ENCODE data around the gene HEXD.

DNA sequence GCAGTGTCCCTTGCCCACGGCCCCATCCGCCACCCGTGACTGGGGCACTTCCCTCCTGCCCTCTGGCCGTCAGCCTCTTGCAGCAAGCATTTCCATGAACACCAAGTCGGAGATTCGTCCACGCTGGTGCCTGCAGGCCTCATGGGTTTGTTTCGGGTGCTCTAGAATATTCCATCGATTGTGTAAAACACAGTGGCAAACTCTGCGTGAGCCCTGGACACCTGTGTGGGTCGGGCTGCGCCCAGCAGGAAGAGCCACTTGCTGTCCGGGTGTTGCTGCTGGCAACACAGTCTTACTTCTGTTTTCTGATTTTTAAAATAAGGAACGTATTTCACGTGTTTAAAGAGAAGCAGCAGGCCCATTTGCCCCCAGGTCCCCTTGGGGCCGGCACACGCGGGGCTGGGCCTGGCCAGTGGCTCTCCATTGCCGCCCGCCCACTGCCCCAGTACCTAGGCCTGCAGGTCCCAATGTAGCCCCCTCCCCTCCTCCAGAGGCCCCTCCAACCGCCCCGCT is 22.4 kb downstream of the HEXD start:
- TF ChIP-seq, protein P1, sequence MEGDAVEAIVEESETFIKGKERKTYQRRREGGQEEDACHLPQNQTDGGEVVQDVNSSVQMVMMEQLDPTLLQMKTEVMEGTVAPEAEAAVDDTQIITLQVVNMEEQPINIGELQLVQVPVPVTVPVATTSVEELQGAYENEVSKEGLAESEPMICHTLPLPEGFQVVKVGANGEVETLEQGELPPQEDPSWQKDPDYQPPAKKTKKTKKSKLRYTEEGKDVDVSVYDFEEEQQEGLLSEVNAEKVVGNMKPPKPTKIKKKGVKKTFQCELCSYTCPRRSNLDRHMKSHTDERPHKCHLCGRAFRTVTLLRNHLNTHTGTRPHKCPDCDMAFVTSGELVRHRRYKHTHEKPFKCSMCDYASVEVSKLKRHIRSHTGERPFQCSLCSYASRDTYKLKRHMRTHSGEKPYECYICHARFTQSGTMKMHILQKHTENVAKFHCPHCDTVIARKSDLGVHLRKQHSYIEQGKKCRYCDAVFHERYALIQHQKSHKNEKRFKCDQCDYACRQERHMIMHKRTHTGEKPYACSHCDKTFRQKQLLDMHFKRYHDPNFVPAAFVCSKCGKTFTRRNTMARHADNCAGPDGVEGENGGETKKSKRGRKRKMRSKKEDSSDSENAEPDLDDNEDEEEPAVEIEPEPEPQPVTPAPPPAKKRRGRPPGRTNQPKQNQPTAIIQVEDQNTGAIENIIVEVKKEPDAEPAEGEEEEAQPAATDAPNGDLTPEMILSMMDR (IDR thresholded peaks at IDR 0.05; ENCODE audit: extremely low read depth in 1 of 2, insufficient read depth in 1 of 2, low read depth in 1 of 2, low read length in 2 of 2) = no peak
- no peak for TF ChIP-seq POLR2AphosphoS5 (IDR thresholded peaks at IDR 0.05; ENCODE audit: insufficient read depth, low read depth, low read length)
- TF ChIP-seq POLR2A (IDR thresholded peaks at IDR 0.05; ENCODE audit: low read depth, low read length) = no peak
- TF ChIP-seq EZH2 (IDR thresholded peaks at IDR 0.05; ENCODE audit: borderline replicate concordance, low read depth, low read length, severe bottlenecking) = no peak
- TF ChIP-seq, protein P2, sequence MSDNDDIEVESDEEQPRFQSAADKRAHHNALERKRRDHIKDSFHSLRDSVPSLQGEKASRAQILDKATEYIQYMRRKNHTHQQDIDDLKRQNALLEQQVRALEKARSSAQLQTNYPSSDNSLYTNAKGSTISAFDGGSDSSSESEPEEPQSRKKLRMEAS (IDR thresholded peaks at IDR 0.05; ENCODE audit: insufficient read depth, insufficient read length) = no peak
- TF ChIP-seq JUN (IDR thresholded peaks at IDR 0.05; ENCODE audit: borderline replicate concordance, insufficient read depth, insufficient read length, low read depth) = no peak
- no peak for TF ChIP-seq MYC (IDR thresholded peaks at IDR 0.05; ENCODE audit: low read depth, low read length)

All from endothelial cell of umbilical vein (primary cell).